Progenitor cell of endocrine pancreas (in vitro differentiated cells): Measurements from ENCODE around the gene ETNK2. TPM values are rescaled to one million over a fixed set of nuclear protein-coding genes. Genes with fewer than 3 reads are reported as not detected.

ENCODE experiments used
- DNase-seq: peaks from one replicate; pipeline ENCODE4 v3.0.0; 2021; ENCODE audit warnings: low spot score; ENCODE audit not compliant: unreplicated experiment
- H3K27ac Mint-ChIP-seq: 2 replicates; pipeline ENCODE4 v1.8.0; 2021; ENCODE audit warnings: mild to moderate bottlenecking, moderate library complexity, mixed read lengths
- H3K27me3 Mint-ChIP-seq: 2 replicates; pipeline ENCODE4 v1.8.0; 2021; ENCODE audit warnings: mixed read lengths
- H3K36me3 Mint-ChIP-seq: 2 replicates; pipeline ENCODE4 v1.8.0; 2022; ENCODE audit warnings: mixed read lengths; ENCODE audit not compliant: insufficient read depth
- H3K4me1 Mint-ChIP-seq: 2 replicates; pipeline ENCODE4 v1.8.0; 2021; ENCODE audit warnings: low read depth, mixed read lengths
- H3K4me3 Mint-ChIP-seq: 2 replicates; pipeline ENCODE4 v1.8.0; 2021; ENCODE audit warnings: low read depth, mild to moderate bottlenecking, moderate library complexity, mixed read lengths
- H3K9me3 Mint-ChIP-seq: 2 replicates; pipeline ENCODE4 v1.8.0; 2021; ENCODE audit warnings: low read depth, mixed read lengths
- CTCF ChIP-seq: fragments of 200-600 bp; sonication (generic); IDR thresholded peaks from one replicate; pipeline ENCODE4 v1.5.0; 2021; ENCODE audit warnings: antibody characterized with exemption, mild to moderate bottlenecking; ENCODE audit not compliant: unreplicated experiment
- total RNA-seq: library from RNA; stranded (reverse); gene quantifications from 2 replicates; pipeline ENCODE4 v1.2.1, GENCODE V29; 2021

Gene ETNK2
- total RNA-seq, 1 donor from 2014 or later: 22.6 TPM

DNA sequence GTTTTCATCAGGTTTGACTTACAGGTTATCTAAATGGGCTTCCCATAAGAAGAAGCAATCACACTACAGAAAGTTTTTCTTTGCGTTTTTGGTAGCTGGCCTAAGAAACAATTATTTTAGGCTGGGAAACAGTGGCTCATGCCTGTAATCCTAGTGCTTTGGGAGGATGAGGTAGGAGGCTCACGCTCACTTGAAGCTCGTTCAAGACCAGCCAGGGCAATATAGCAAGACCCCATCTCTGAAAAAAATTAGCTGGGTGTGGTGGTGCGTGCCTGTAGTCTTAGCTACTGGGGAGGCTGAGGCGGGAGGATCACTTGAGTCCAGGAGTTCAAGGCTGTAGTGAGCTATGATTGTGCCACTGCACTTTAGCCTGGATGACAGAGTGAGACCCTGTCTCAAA, 15.9 kb upstream of the ETNK2 start:
- peaks cover 8% of the 10 kb centered on the region for H3K9me3 Mint-ChIP-seq
- no peak overlapping the region for H3K27ac Mint-ChIP-seq
- H3K4me1 Mint-ChIP-seq: peaks cover 4% of the 10 kb centered on the region
- H3K27me3 Mint-ChIP-seq: peaks cover 2% of the 10 kb centered on the region
- no peak for DNase-seq
- peaks cover 2% of the 10 kb centered on the region for H3K36me3 Mint-ChIP-seq
- no peak overlapping the region for H3K4me3 Mint-ChIP-seq
- no peak for TF ChIP-seq CTCF

DNA sequence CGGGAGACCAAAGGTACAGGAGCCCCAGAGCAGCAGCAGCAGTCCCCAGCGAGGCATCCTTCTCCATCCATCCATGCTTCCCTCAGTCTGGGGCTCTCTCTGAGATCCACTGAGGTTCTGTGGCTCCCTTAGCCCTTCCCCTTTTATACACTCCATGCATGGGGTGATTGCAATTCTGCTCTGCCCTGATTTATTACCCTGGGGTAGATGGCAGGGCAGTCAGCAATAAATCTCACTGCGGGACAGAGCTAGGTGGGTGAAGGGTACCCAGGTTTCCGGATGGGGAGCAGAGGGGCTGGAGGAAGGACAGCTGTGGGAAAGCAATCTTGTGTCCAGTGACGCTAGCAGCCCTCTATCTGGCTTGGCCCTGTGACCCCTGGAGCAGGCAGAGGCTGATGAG, 14.4 kb upstream of the ETNK2 start, which contains the start of gene REN:
REN (minus strand) TSS at position 119 of the 400 bp plus-strand sequence; CDS start at position 75, 44 bp downstream.
- Mint-ChIP-seq H3K36me3 (peaks cover 2% of the 10 kb centered on the region), H3K4me1 (peaks cover 2% of the 10 kb centered on the region), H3K27me3 (peaks cover 5% of the 10 kb centered on the region), H3K27ac (no peak within 1 kb of the TSS), H3K9me3 (peaks cover 8% of the 10 kb centered on the region), H3K4me3 (no peak within 1 kb of the TSS)
- DNase-seq: no peak
- TF ChIP-seq CTCF: no peak

- Mint-ChIP-seq H3K27ac (no peak overlapping the region), H3K36me3 (no peaks in the 10 kb centered on the region)
Measured at GRCh38 chr1:204162494-204163074, 10.7 kb upstream of the ETNK2 start.

GRCh38 chr1:204161609-204162493, 10.0 kb upstream of the ETNK2 start:
- DNase-seq: no peak
- H3K4me1 Mint-ChIP-seq: peaks cover 2% of the 10 kb centered on the region
- H3K27ac Mint-ChIP-seq: no peak overlapping the region
- no peak for TF ChIP-seq CTCF
- H3K27me3 Mint-ChIP-seq: peaks cover 21% of the 10 kb centered on the region
- H3K4me3 Mint-ChIP-seq: no peak overlapping the region
- no peaks in the 10 kb centered on the region for H3K9me3 Mint-ChIP-seq
- no peaks in the 10 kb centered on the region for H3K36me3 Mint-ChIP-seq

More at GRCh38 chr1:204162494-204163074, 10.7 kb upstream of the ETNK2 start:
- peak; percentile 83 for DNase-seq
- Mint-ChIP-seq H3K4me3 (no peak overlapping the region), H3K4me1 (peaks cover 2% of the 10 kb centered on the region), H3K27me3 (peaks cover 19% of the 10 kb centered on the region), H3K9me3 (no peaks in the 10 kb centered on the region)
- peak; percentile 100 for TF ChIP-seq CTCF

DNA sequence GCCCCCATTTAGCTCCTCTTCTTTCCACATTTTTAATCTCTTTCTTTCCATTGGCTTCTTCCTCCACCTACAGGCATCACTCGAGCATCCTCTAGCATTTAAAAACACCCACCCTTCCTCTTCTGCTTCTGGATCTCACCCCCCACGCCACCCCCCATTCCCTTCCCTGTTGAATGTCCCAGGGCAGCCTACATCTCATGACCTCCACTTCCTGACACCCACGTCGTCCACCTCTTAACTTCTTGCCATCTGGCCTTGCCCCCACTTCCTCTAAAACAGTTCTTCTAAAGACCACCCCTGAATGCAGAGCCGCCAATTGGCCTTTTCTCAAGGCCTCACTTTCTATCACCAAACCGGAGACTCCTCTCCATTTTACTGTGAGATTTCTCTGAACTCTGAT, 6.1 kb upstream of the ETNK2 start:
- H3K36me3 Mint-ChIP-seq: no peaks in the 10 kb centered on the region
- no peak overlapping the region for H3K4me3 Mint-ChIP-seq
- no peak overlapping the region for H3K27ac Mint-ChIP-seq
- TF ChIP-seq CTCF: no peak
- peaks cover 37% of the 10 kb centered on the region for H3K27me3 Mint-ChIP-seq
- H3K4me1 Mint-ChIP-seq: peaks cover 2% of the 10 kb centered on the region
- H3K9me3 Mint-ChIP-seq: no peaks in the 10 kb centered on the region
- no peak for DNase-seq
